GM21367 (cell line): Measurements from ENCODE around the gene PMEPA1.

Source experiments
- ATAC-seq: cut with Tn5 transposase; IDR thresholded peaks from one replicate; pipeline ENCODE4 v1.9.1; 2021; ENCODE audit not compliant: unreplicated experiment

PMEPA1 gene

DNA sequence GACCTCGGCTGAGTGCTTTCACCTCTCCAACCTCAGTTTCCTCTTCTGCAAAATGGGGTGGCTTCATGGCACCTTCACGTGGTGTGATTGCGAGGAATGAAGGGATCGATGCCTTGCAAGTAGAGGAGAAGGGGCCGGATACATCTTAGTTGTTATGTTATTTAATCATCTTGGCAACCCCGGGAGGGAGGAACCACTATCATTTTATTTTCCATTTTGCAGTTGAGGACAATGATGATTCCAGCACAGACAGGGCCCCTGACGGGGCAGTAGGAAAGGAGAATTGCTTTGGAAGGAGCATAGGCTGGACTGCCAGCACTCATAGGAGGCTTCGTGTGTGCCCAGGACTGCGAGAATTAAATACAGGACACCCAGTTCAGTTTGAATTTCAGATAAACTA, 2.5 kb upstream of the PMEPA1 start:
- ATAC-seq = no peak

DNA sequence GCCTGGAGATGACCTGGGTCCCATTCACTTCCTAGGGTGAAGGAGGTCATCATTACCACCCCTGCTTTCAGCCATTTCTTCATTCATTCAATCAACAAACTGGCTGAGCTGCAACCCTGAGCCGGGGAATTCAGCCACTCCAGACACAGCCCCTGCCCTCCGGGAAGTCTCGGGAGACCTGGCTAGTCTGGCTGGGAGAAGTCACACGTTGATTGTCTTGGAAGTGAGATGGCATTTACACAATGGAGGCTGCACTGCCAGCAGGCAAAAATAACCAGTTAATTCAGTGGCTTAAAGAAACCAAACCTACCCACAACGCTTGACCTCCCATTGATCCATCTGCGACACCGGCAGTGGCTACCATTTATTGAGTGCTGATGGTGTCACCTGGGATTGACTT, 2.0 kb upstream of the PMEPA1 start:
- ATAC-seq = no peak

GRCh38 chr20:57711311-57711712, 1.5 kb upstream of the PMEPA1 start:
- ATAC-seq = no peak

- no peak for ATAC-seq
These were observed 1.0 kb upstream of the PMEPA1 start for GRCh38 chr20:57710841-57711240.

DNA sequence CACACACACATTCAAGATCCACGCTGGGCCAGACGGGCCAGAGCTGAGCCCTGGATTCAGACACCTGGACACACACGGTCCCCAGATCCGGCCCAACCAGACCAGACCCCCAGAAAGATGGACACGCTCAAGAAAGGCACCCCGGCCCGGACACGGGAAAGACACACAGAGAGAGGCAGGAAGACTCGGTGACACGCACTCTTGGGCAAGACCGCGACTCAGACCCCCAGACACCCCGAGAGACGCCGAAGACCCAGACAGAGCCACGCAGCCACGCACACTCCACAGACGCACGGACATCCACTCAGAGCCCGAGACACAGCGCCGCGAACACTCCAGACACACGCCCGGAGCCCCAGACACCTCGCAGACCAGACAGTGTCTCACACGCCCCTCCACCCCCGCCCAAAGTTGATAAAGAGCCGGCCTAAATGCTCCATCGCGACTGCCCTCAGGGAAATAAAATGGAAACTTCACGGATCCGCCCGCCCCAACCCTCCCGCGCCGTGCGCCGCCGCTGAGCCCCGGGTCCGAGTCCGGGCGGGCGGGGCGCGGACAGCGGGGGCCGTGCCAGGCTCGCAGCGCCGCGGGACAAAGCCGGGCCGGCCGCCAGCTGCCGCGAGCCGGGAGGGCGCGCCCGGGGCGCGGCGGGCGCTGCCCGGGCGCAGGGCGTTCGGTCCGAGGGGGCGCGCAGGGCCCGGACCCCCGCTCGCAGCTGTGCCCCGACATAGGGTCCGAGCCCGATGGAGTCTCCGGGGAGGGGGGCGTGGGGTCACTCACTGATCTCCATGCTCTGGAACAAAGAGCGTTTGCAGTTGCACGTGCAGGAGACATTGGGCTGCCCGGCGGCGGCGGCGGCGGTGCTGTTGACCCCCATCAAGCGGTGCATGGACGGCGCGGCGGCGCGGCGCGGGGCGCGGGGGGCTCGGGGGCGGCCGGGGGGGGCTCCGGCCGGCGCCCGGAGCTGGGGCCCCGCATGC, 831 bp downstream of the PMEPA1 start:
- ATAC-seq = no peak

DNA sequence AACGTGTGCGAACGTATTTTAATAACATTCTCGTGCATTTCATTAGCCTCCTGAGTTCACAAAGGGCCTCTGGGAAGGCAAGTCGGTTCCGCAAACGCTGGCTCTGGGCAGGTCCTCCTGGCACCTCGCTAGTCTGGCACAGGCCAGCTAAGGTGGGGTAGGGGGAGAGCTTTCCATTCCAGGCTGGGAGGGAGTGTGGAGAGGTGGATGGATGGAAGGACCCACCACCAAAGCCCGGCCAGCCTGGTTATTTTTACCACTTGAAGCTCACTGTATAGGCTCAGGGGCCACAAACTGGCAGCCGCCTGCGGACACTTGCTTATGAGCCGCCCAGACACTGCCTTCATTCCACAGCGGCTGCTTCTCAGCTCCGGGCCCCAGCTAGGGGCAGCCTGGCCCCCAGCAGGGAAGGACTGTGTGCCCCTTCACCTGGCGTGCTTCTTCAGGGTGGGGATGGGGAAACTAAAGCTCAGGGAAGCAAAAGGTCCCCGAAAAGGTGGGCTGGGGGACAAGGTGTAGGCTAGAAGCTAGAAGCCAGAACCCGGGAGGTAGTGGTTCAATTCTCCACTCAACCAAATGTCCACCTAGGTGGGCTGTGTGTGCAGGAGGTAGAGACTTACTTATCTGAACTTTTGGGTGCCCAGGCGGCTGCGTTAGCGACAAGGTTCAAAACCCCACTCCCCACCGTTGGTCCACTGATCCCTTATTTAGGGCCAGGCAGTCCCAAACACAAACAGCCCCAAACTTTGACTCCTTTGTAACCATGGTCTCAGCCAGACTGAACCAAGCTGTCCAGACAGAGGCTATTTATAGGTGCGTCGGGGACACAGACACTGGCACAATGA, 1.7 kb downstream of the PMEPA1 start:
- no peak for ATAC-seq

DNA sequence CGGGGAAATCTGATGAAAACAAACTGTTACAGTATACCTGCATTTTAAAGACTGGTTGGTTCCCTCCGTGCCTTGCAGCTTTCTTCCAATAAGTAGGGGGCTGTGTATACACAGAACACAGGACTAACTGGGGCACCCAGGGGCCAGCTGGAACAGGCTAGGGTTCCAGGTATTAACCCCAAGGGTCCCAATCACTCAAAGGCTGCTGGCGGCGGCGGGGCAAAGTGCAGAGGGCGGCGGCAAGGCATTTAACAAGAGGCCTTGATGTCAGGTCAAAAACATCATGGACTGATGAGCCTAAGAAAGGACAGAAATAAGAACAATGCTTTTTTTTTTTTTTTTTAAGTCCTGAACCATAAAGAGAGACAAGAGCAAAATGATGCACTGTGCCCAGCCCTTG, 2.5 kb downstream of the PMEPA1 start:
- no peak for ATAC-seq

GRCh38 chr20:57705127-57705899, 4.5 kb downstream of the PMEPA1 start:
- no peak for ATAC-seq

DNA sequence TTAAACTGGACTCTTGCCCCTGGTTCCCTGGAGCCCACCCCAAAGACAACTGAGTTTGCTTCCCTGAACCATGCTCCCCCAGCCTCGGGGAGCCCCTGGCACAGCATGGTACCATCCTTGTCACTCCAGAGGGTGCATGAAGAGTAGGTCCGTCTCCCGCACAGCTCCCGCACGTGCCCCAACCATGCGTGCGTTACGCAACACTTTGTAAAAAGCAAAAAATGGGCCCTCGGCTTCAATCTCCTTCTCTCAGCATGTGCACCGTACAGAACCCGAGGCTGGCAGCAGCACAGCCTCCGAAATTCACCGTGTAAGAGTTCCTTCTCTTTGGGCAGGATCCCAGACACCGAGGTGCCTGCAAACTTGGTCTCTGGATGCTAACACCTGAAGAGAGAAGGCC, 5.6 kb downstream of the PMEPA1 start:
- ATAC-seq = no peak

DNA sequence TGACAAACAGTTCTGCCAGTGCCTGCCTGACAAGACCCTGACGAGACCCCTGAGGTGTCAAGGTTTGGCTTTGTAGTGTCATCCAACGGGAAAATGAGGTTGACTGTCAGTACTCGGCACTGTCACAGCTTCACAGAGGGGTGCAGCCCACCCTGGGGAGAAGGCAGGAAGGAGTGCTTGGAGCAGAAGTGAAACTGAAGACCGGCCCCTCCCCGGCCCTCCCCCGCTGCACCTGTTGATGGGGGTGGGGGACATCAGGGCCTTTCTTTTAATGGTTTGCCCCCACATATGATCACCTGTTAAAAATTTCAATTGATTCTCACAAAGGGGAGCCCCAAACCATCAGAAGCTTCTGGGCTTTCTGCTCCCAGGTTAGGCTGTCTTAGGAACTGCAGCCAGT, 6.8 kb downstream of the PMEPA1 start:
- ATAC-seq = no peak

- no peak for ATAC-seq
These were observed 7.3 kb downstream of the PMEPA1 start for GRCh38 chr20:57702521-57702920.

DNA sequence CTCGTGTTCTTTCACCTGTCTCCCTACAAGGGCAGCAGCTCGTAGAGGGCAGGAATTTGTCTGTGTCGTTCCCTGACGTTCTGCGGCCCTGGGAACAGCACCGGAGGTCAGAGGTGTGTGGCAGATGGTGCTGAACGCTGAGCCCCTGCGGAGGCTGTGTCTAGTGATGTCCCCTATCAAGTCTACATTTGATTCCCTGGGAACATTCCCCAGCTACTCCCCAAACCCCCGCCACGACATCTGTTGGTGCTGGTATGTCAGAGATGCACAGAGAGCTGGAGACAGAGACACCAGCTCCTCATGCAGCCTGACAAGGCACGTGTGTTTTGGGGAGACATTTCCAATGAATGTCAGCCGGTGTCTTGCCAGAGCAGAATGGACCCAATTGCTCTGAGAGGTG, 7.7 kb downstream of the PMEPA1 start:
- no peak for ATAC-seq

- ATAC-seq = no peak
These were observed 8.2 kb downstream of the PMEPA1 start for GRCh38 chr20:57701651-57702050.

DNA sequence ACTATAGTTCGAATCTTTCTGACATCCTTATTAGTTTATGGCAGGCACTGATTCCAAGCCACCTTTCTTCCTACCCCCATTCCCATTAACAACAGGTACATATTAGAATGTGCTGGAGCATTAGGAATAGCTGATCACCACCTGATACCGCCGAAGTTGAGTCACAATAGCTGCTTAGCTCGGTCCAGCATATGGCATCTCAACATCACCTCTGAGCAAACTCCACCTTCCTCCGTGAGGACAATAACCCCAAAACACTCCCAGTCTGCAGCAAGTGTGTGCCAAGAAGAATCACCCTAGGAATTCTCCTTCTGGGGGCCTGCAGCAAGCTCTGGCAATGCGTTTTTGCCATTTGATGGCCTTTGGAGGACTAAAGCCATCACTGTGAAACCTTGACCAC, 8.7 kb downstream of the PMEPA1 start:
- ATAC-seq = no peak

GRCh38 chr20:57699395-57699794, 10.4 kb downstream of the PMEPA1 start:
- ATAC-seq = no peak

DNA sequence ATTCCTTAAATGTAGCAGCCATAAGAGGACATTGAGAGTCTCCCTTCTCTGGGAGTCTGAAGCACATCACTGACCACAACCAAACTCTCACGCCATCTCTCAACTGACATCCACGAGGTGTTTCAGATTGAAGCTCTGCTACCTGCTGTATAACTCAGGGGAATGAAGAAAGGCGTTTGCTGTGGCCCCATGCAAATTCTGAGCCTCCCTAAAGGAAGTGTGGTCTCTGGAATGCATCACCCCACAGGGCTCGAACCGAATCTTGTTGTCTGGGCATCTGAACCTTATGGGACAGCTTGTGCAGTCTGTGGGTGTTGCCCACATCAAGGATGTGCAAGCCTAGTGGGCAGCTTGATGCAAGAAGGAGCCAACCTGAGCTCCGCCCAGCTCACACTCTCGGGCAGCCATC, 10.9 kb downstream of the PMEPA1 start:
- no peak for ATAC-seq

DNA sequence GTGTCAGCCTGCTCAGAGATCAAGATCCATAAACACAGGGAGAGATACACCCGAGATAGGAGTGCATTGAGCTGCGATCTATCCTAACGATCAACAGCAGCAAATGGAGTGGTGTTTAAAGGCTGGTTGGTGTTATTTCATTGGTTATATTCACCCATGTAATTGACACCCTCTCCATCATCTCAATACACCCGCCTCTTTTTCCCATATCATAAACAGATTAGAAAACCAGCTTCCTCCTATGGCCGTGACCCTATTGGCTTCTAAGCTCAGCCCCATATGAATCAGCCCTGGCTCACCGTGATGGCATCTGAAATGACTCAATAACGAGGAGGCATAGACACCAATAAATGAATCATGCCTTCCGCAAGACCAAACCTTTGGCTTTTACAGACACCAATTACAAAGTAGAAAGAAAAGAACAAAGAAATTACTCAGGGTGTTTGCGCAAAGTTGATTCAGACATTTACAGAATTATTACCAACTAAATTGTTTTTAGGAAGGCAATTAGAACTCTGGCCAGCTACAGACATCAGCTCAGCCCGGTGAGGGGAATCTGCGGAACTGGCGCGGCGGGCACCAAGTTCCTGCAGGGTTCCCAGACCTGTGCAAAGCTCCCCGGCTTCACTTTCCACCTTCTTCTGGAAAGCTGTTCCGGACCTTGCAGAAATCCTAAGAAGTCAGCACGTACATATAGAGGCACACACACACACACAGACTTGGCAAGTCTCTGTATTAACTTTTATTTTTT, 11.5 kb downstream of the PMEPA1 start:
- no peak for ATAC-seq

DNA sequence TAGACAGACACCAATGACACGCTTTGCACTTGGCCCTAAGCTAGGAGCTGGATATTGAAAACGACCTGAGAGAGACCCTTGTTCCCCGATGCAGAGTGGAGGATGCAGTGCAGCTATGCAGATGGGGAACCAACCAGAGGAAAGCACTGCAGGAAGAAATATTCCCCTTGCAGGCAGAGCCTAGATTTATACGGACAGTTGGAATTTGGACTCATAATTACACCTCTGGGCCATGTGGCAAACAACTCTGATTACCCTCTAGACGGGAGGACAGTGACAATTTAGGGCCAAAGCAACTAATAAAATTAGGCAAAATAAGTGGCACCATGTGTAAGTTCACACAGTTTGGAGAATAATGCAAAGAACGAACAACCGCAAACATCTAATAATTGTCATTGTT, 12.3 kb downstream of the PMEPA1 start:
- ATAC-seq = no peak

- ATAC-seq = no peak
These were observed 13.3 kb downstream of the PMEPA1 start for GRCh38 chr20:57696401-57696961.

- no peak for ATAC-seq
These were observed 13.9 kb downstream of the PMEPA1 start for GRCh38 chr20:57695940-57696339.
